GM12873 (cell line): ENCODE data around the gene IFT172.

Experiments
- TF ChIP-seq, protein P1 (sequence below): IDR thresholded peaks from 2 replicates; pipeline ENCODE4 v1.5.1; 2012; ENCODE audit warnings: low read depth, mild to moderate bottlenecking, moderate library complexity, low read length, control low read depth; ENCODE audit not compliant: insufficient read depth; ENCODE audit errors: missing control alignments

IFT172 gene

DNA sequence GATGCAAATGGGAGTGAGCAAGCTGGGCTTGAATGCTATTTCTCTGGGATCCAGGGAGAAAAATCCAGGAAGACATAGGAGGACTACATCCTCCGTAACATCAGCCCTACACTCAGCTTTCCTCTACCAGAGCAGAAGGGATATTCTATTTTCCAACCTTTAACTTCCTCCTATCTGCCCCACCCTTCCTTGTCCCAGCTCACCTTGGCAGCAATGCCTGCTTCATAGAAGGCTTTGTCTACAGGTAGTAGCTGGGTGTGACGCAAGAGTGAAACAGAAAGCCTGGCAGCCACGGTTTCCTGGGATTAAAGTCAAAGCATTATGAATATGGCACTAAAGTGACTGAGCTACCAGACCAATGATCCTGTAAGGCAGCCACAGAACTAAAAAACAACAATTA is 43.5 kb downstream of the IFT172 start:
- TF ChIP-seq, protein P1, sequence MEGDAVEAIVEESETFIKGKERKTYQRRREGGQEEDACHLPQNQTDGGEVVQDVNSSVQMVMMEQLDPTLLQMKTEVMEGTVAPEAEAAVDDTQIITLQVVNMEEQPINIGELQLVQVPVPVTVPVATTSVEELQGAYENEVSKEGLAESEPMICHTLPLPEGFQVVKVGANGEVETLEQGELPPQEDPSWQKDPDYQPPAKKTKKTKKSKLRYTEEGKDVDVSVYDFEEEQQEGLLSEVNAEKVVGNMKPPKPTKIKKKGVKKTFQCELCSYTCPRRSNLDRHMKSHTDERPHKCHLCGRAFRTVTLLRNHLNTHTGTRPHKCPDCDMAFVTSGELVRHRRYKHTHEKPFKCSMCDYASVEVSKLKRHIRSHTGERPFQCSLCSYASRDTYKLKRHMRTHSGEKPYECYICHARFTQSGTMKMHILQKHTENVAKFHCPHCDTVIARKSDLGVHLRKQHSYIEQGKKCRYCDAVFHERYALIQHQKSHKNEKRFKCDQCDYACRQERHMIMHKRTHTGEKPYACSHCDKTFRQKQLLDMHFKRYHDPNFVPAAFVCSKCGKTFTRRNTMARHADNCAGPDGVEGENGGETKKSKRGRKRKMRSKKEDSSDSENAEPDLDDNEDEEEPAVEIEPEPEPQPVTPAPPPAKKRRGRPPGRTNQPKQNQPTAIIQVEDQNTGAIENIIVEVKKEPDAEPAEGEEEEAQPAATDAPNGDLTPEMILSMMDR, result no peak

DNA sequence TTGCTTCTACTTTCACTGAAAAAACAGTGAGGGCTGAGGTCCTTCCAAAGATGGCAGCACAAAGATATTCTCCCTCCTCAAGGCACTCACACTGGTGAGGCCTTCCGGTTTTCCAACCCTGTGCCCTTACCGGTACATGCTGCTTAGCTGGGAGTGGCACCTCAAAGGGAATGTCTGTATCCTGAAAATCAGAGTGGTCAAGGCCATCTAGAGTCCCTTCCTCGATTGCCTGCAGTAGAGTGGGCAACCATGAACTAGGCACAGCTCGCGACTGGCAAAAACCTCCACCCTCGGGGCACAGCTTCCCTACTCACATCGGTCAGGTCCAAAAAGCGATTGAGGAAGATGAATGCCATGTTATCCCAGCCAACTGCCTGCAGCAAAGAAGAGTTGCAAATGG is 43.9 kb downstream of the IFT172 start:
- TF ChIP-seq, protein P1, result no peak

DNA sequence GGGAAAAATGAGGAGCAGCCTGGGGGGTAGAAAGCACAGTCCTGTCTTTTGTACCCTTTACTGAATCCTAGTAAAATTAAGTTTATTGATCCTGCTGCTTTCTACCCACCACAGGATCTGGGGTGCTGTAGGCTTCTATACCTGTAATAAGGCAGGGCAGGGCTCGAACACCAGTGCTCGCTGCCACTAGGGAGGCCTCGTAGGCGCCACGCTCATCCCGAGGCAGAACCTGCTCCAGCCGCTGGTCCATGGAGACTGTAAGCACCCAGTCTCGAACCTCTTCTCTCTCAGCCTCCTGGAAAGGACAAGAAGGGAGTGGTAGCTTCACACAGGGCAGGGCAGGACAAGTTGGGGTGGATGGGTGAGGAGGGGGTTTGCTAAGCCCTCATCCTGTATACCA is 44.4 kb downstream of the IFT172 start:
- TF ChIP-seq, protein P1, result no peak

DNA sequence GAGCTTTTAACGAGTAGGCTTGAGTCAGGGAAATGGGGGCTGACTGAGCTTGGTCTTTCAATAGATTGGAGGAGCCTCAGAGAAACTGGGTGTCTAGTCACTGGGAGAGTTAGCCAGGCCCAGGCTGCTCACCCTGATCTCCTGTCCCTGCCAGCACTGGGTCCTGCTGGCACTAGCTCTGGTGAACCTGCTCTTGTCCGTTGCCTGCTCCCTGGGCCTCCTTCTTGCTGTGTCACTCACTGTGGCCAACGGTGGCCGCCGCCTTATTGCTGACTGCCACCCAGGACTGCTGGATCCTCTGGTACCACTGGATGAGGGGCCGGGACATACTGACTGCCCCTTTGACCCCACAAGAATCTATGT is 46.6 kb downstream of the IFT172 start:
- TF ChIP-seq, protein P1, result no peak

DNA sequence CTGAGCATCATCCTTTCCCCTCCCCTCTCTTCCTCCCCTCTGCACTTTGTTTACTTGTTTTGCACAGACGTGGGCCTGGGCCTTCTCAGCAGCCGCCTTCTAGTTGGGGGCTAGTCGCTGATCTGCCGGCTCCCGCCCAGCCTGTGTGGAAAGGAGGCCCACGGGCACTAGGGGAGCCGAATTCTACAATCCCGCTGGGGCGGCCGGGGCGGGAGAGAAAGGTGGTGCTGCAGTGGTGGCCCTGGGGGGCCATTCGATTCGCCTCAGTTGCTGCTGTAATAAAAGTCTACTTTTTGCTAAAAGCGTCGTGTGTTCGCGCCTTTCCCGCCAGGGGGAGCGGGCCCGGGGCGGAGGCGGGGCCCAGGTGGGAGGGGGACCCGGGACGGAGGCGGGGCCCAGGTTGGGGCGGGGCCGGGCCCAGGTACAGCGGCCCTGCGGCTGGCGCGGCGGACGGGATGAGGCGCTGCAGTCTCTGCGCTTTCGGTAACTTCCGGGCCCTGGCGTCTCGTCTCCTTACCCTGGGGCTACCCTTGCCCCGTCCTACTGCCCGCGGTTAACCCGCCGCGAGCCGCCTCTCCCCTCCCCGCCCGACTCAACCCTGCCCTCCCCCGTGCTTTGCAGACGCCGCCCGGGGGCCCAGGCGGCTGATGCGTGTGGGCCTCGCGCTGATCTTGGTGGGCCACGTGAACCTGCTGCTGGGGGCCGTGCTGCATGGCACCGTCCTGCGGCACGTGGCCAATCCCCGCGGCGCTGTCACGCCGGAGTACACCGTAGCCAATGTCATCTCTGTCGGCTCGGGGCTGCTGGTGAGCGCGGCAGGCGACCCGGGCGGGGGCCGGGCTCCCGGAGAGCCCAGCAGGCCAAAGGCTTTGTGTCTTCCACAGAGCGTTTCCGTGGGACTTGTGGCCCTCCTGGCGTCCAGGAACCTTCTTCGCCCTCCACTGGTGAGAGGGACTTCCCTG is 47.3 kb downstream of the IFT172 start, which contains the start of gene KRTCAP3:
KRTCAP3 (plus strand) TSS at position 424 of the 962 bp plus-strand sequence; CDS start at position 456, 32 bp downstream.
- TF ChIP-seq, protein P1, result no peak

DNA sequence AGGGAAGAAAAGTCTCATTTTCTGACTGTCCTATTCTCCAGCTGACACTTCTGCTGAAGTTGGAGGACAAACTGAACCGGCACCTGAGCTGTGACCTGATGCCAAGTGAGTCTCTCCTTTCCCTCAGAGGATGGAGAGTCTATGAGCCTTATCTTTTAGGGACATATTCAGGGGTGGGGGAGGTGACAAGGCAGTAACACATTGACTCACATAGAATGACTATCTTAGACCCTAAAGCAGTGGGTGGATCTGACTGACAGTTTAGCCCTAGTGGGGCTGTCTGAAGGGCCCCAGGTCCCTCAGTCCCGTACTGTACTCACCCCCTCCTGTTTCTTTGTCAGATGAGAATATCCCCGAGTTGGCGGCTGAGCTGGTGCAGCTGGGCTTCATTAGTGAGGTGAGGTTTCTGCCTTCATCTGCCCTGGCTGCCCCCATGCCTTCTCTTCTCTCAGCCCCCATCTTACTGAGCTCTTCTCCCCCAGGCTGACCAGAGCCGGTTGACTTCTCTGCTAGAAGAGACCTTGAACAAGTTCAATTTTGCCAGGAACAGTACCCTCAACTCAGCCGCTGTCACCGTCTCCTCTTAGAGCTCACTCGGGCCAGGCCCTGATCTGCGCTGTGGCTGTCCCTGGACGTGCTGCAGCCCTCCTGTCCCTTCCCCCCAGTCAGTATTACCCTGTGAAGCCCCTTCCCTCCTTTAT is 48.2 kb downstream of the IFT172 start:
- TF ChIP-seq, protein P1, result no peak

DNA sequence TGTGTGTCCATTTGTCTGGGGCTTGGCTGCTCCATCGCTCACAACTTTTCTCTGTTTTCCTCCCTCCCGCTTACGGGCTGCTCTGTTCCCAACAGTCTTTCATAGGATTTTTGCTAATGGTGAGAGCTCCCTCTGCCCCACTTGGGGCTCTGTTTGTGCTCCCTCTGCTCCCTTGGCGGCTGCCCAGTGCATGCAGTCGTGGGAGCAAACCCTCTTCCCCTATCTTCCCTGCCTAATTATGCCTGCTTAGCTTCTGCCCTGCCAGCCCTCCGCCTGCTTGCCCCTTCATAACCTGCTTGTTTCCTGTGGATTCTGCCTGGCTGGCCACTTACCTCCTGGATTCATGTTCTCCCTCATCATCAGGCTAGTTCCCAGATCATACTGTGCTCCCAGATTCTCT is 53.9 kb downstream of the IFT172 start:
- TF ChIP-seq, protein P1, result no peak
